Psoas muscle (tissue), 8 donors: ENCODE results near the gene RPS6KB2. TPM values are rescaled to one million over a fixed set of nuclear protein-coding genes. Genes with fewer than 3 reads are reported as not detected.

Experiments used
- ATAC-seq, 4 donors: fragments of 200-7000 bp; cut with Tn5 transposase; one replicate each; pipeline ENCODE4 v1.9.1; 2020; ENCODE audit warnings: moderate library complexity in 3 of 4, mild to moderate bottlenecking in 2 of 4
- DNase-seq, 2 donors: peaks; one replicate each; pipeline ENCODE4 v3.0.0-alpha.2; 2020
- H3K27ac ChIP-seq: fragments of 200-600 bp; one replicate; pipeline ENCODE4 v1.8.0; 2022
- H3K27me3 ChIP-seq, 3 donors: fragments of 200-600 bp in 1 of 3; one replicate each; pipeline versions ENCODE4 v1.6.1 to v1.8.0; 2013 to 2022; ENCODE audit warnings: low read length in 2 of 3, mild to moderate bottlenecking in 2 of 3, moderate library complexity in 1 of 3; ENCODE audit not compliant: insufficient read depth in 3 of 3
- H3K36me3 ChIP-seq, 2 donors: fragments of 200-600 bp in 1 of 2; one replicate each; pipeline versions ENCODE4 v1.6.1 to v1.8.0; 2013 to 2022; ENCODE audit warnings: low read depth in 1 of 2, mild to moderate bottlenecking in 1 of 2, moderate library complexity in 1 of 2; ENCODE audit not compliant: insufficient read depth in 1 of 2
- H3K4me1 ChIP-seq: fragments of 200-600 bp; one replicate; pipeline ENCODE4 v1.8.0; 2022
- H3K4me3 ChIP-seq: fragments of 200-600 bp; one replicate; pipeline ENCODE4 v1.8.0; 2022; ENCODE audit warnings: mild to moderate bottlenecking
- H3K9me3 ChIP-seq: fragments of 200-600 bp; one replicate; pipeline ENCODE4 v1.8.0; 2022
- CTCF ChIP-seq: fragments of 200-600 bp; IDR thresholded peaks from one replicate; pipeline ENCODE4 v1.8.0; 2022; ENCODE audit warnings: antibody characterized with exemption
- whole genome bisulfite sequencing, 3 donors: extraction: QIAGEN DNeasy Blood & Tissue Kit; methylation state at CpG; one replicate each; pipeline versions ENCODE4 v1.1.6 to v1.1.7; 2013; 5-methylcytosine and 5-hydroxymethylcytosine counted together
- intact Hi-C, 2 donors: fragments of 100-400 bp; cut with DNase I; formaldehyde crosslinking; loops; one replicate each; pipeline versions ENCODE4 v1.11.0 to v1.14.2; 2022
- polyA plus RNA-seq, 3 donors: library from polyadenylated mRNA; stranded (reverse); fragments of 200-250 nt; gene quantifications; one replicate each; pipeline ENCODE4 v1.2.3, GENCODE V29; 2013
- total RNA-seq, 4 donors: library from RNA; stranded (reverse); fragmentation: NEBNext Ultra II Directional in 2 of 4; extraction: Animal tissue kit (Norgen Biotek cat#: 25700) in 2 of 4; gene quantifications; one replicate each; pipeline versions ENCODE4 v1.2.1 to v1.2.4, GENCODE V29; 2021 to 2023
- donor health status: healthy with polysubstance abuse.
- donor health status: DM: no; HTN: no; CAD: no; lungs with moderate emphysema.
- donor health status: Bipolar disorder and iron deficiency.
- donor health status: healthy.
- donor health status: DM: yes; HTN: yes; CAD: no.
- donor health status: DM: no; HTN: no; CAD: no.
- donor health status: DM: no; HTN: no; CAD: no.
- donor health status: DM: yes; HTN: yes; CAD: no.

The RPS6KB2 gene
- total and polyA plus RNA-seq, 7 donors, result 23.1 to 64.6 (median 27.2) TPM

GRCh38 chr11:67396587-67397389 is 31.5 kb upstream of the RPS6KB2 start:
- Histone ChIP-seq H3K27me3 (no peaks in the 10 kb centered on the region), H3K36me3 (peaks cover 0 to 68% of the 10 kb centered on the region in 2 donors), H3K27ac (no peak overlapping the region), H3K9me3 (no peaks in the 10 kb centered on the region), H3K4me1 (peaks cover 31% of the 10 kb centered on the region), H3K4me3 (no peak overlapping the region)
- no peak for ATAC-seq
- no peak for DNase-seq
- no peak for TF ChIP-seq CTCF
- WGBS, 3 donors, result 43 to 53% (median 44%) methylated on average over 11 to 13 of the region's 13 CpGs
- intact Hi-C loops, result no loop called here

DNA sequence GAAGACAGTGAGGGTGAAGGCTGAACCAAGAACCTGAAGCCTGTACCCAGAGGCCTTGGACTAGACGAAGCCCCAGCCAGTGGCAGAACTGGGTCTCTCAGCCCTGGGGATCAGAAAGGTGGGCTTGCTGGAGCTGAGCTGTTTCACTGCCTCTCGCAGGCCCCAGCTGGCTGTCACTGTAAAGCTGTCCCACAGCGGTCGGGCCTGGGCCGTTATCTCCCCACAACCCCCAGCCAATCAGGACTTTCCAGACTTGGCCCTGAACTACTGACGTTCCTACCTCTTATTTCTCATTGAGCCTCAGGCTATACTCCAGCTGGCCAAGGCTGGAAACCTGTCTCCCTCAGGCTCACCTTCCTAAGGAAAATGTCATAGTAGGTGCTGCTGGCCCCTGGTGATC is 30.8 kb upstream of the RPS6KB2 start:
- ATAC-seq (no peak), DNase-seq (no peak)
- H3K27ac ChIP-seq, result no peak overlapping the region
- H3K9me3 ChIP-seq, result no peaks in the 10 kb centered on the region
- H3K27me3 ChIP-seq, result no peaks in the 10 kb centered on the region
- H3K4me1 ChIP-seq, result peaks cover 33% of the 10 kb centered on the region
- TF ChIP-seq CTCF, result no peak
- WGBS, 3 donors, result 48 to 86% (median 60%) methylated on average over 6 of the region's 6 CpGs
- intact Hi-C loops, result no loop called here
- H3K4me3 ChIP-seq, result no peak overlapping the region
- peaks cover 0 to 68% of the 10 kb centered on the region in 2 donors for H3K36me3 ChIP-seq

GRCh38 chr11:67397986-67398660 is 30.2 kb upstream of the RPS6KB2 start:
- no peak for ATAC-seq
- no peaks in the 10 kb centered on the region for H3K27me3 ChIP-seq
- no peak for TF ChIP-seq CTCF
- H3K9me3 ChIP-seq, result no peaks in the 10 kb centered on the region
- peaks cover 32% of the 10 kb centered on the region for H3K4me1 ChIP-seq
- peaks cover 0 to 68% of the 10 kb centered on the region in 2 donors for H3K36me3 ChIP-seq
- no peak for DNase-seq
- H3K4me3 ChIP-seq, result no peak overlapping the region
- intact Hi-C loops, result no loop called here
- H3K27ac ChIP-seq, result no peak overlapping the region
- WGBS, 3 donors, result 57 to 71% (median 61%) methylated on average over 24 of the region's 24 CpGs

GRCh38 chr11:67398661-67399563 is 29.4 kb upstream of the RPS6KB2 start:
- no peaks in the 10 kb centered on the region for H3K9me3 ChIP-seq
- no peak for DNase-seq
- H3K27me3 ChIP-seq, result no peaks in the 10 kb centered on the region
- no peak for ATAC-seq
- WGBS, 3 donors, result 76 to 82% (median 77%) methylated on average over 31 of the region's 31 CpGs
- H3K36me3 ChIP-seq, result peaks cover 0 to 65% of the 10 kb centered on the region in 2 donors
- peaks cover 32% of the 10 kb centered on the region for H3K4me1 ChIP-seq
- intact Hi-C loops, result no loop called here
- no peak overlapping the region for H3K27ac ChIP-seq
- no peak overlapping the region for H3K4me3 ChIP-seq
- no peak for TF ChIP-seq CTCF
